ENCODE measurements around the gene POLD1. TPM values are rescaled to one million over a fixed set of nuclear protein-coding genes. Genes with fewer than 3 reads are reported as not detected.
A peak's percentile ranks its signal among the peaks of the same experiment; 100 is the strongest.

POLD1 gene
- total RNA-seq, 2 donors from 2014 or later, result 80.0 to 246 TPM

GRCh38 chr19:50358483-50359327 lies 25.4 kb upstream of the POLD1 start:
- DNase-seq (ENCODE audit: low spot score), result peak; percentile 84
- Mint-ChIP-seq H3K4me3 (peak overlapping the region; percentile 92), H3K9me3 (no peaks in the 10 kb centered on the region), H3K4me1 (ENCODE audit: low read depth in 2 of 2) (peaks cover 51 to 60% of the 10 kb centered on the region in 2 donors), H3K27ac (peak overlapping the region; percentile 92 to 94), H3K27me3 (peaks cover 0 to 2% of the 10 kb centered on the region in 2 donors), H3K36me3 (peaks cover 9% of the 10 kb centered on the region)
- ATAC-seq, result peak; percentile 44 to 75

DNA sequence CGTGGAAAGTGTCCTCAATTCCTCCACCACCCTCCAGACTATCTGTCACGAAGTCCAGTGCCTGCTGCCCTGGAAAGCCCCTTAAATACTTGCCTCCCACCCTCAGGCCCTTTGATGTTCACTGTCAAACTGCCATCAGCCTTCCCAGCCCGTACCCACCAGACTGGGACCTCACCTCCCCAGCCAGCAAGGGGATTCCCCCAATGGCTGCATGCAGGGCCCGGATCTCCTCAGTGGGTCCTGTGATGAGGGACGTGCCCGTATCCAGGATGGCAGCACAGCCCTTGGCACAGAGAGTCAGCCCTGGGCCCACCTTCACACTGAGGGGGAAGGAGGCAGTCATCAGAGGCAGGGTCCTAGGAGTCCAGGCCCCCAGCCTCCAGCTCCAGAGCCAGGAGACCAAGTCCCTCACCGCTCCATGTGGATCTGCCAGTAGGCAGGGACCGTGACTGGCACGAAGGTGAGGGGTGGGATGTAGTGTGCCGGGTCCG lies 24.8 kb upstream of the POLD1 start:
- DNase-seq (ENCODE audit: low spot score) (no peak), ATAC-seq (no peak)
- Mint-ChIP-seq H3K36me3 (peaks cover 9% of the 10 kb centered on the region), H3K27ac (peak overlapping the region; percentile 92 to 94), H3K4me3 (peak overlapping the region; percentile 92), H3K4me1 (ENCODE audit: low read depth in 2 of 2) (peaks cover 54 to 62% of the 10 kb centered on the region in 2 donors), H3K9me3 (no peaks in the 10 kb centered on the region), H3K27me3 (peaks cover 0 to 2% of the 10 kb centered on the region in 2 donors)

GRCh38 chr19:50361290-50362029 lies 22.7 kb upstream of the POLD1 start:
- H3K36me3 Mint-ChIP-seq, result peaks cover 9% of the 10 kb centered on the region
- peaks cover 66 to 76% of the 10 kb centered on the region in 2 donors for H3K4me1 Mint-ChIP-seq (ENCODE audit: low read depth in 2 of 2)
- H3K27me3 Mint-ChIP-seq, result no peaks in the 10 kb centered on the region
- H3K9me3 Mint-ChIP-seq, result no peaks in the 10 kb centered on the region
- DNase-seq (ENCODE audit: low spot score) (no peak), ATAC-seq (no peak)
- H3K27ac Mint-ChIP-seq, result peak overlapping the region; percentile 80 to 90
- peak overlapping the region; percentile 85 for H3K4me3 Mint-ChIP-seq

DNA sequence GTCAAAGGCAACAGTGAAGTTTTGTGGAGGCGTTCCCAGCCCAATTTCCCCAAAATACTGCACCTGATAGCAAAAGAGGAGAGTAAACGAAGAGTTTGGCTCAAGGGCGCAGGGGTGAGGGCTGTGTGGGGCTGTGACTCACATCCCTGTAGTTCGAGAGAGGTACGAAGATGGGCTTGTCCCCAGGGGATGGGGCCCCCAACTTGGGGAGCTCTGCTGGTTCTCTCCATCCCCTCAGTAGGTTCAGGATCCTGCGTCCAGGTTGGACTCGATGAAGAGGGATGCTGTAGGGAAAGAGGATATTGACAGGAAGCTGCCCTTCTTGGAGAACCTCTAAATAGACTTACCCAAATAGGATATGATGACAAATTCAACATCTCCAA lies 22.1 kb upstream of the POLD1 start:
- Mint-ChIP-seq H3K27me3 (no peaks in the 10 kb centered on the region), H3K27ac (peak overlapping the region; percentile 80 to 90), H3K9me3 (no peaks in the 10 kb centered on the region), H3K36me3 (peaks cover 9% of the 10 kb centered on the region), H3K4me1 (ENCODE audit: low read depth in 2 of 2) (peaks cover 63 to 72% of the 10 kb centered on the region in 2 donors), H3K4me3 (peak overlapping the region; percentile 85)
- ATAC-seq (no peak), DNase-seq (ENCODE audit: low spot score) (no peak)

DNA sequence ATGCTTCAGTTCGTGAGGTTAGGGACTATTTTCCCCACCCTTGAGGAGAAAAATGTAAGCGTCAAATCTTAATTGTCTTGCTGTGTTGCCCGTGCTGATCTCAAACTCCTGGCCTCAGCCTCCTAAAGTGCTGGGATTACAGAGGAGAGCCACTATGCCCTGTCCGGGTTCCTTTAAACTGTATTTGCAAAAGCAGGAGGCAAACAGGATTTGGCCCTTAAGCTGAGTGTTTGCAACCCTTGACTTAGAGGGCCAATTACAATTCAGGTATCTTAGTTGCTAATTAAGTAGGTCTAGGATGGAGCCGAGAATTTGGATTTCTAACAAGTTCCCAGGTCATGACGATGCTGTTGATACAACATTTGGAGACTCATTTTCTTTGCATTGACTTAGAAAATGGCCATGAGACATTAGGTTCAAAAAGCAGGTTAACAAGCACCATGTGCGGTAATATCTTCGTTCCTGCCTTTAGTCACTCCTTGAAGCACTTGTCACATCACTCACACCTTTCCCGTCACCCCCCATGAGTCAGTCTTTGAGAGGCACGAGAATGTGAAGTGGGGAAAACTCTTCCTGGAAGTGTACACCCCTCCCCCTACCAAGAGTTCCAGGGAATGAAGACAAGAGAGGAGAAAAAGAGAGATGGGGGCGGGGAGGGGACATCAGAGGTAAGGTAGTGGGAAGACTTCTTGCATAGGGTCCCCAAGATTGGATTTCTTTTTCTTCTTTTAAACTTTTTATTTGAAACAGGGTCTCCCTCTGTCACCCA lies 21.3 kb upstream of the POLD1 start:
- peak in 1 of 2 donors; percentile 64 for ATAC-seq
- peaks cover 61 to 73% of the 10 kb centered on the region in 2 donors for H3K4me1 Mint-ChIP-seq (ENCODE audit: low read depth in 2 of 2)
- H3K27me3 Mint-ChIP-seq, result no peaks in the 10 kb centered on the region
- peaks cover 9% of the 10 kb centered on the region for H3K36me3 Mint-ChIP-seq
- H3K27ac Mint-ChIP-seq, result peak overlapping the region; percentile 80 to 90
- no peak for DNase-seq (ENCODE audit: low spot score)
- H3K9me3 Mint-ChIP-seq, result no peaks in the 10 kb centered on the region
- peak overlapping the region; percentile 85 for H3K4me3 Mint-ChIP-seq

DNA sequence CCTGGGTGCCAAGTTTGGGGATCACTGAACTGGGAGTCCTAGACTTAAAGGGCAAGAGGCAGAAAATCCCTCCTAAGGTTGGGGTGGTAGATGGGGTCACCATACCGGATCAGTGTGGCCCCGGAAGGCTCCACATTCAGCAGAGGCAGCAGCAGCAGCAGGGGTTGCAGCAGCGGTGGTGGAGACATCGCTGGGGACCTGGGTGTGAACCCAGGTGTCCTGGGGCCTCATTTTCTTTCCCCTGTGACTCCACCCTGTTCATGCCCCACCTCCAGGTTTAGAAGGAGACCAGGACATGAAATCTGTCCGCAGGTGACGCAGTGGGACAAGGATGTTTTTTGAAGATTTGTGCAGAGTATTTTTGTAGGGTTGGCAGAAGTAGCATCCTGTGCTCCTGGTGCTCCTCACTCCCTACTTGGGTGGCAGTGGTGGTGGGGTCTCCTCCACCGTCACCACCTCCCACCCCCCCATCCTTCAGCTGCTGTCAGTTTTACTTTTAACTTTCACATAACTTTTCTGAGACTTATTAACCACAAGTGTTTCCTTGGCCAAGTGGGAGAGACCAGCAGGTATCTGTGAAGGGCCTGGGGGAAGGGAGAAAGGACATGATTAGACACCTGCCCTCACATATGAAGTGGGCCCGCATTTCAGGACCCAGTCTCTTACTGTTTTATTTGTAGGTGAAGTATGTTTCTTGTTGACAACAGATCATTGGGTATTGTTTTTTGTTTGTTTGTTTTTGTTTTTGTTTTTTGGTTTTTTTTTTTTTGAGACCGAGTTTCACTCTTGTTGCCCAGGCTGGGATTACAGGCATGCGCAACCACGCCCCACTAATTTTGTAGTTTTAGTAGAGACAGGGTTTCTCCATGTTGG lies 18.5 kb upstream of the POLD1 start, which contains the start of gene NAPSA:
TSS of gene NAPSA (minus strand) at position 206 of the 873 bp plus-strand sequence. CDS start at position 188, 18 bp downstream.
- Mint-ChIP-seq H3K9me3 (no peaks in the 10 kb centered on the region), H3K36me3 (no peaks in the 10 kb centered on the region), H3K27ac (peak within 1 kb of the TSS; percentile 80 to 90), H3K27me3 (no peaks in the 10 kb centered on the region), H3K4me3 (peak within 1 kb of the TSS; percentile 79), H3K4me1 (ENCODE audit: low read depth in 2 of 2) (peaks cover 48 to 61% of the 10 kb centered on the region in 2 donors)
- ATAC-seq (no peak), DNase-seq (ENCODE audit: low spot score) (no peak)

GRCh38 chr19:50368649-50369570 lies 15.2 kb upstream of the POLD1 start:
- peak overlapping the region; percentile 82 to 89 for H3K27ac Mint-ChIP-seq
- DNase-seq (ENCODE audit: low spot score), result peak; percentile 79
- peak; percentile 74 to 78 for ATAC-seq
- H3K4me1 Mint-ChIP-seq (ENCODE audit: low read depth in 2 of 2), result peaks cover 26 to 32% of the 10 kb centered on the region in 2 donors
- H3K27me3 Mint-ChIP-seq, result no peaks in the 10 kb centered on the region
- H3K4me3 Mint-ChIP-seq, result peak overlapping the region; percentile 93
- H3K36me3 Mint-ChIP-seq, result no peaks in the 10 kb centered on the region
- no peaks in the 10 kb centered on the region for H3K9me3 Mint-ChIP-seq

GRCh38 chr19:50371914-50372475 lies 12.2 kb upstream of the POLD1 start:
- no peak for ATAC-seq
- Mint-ChIP-seq H3K4me1 (ENCODE audit: low read depth in 2 of 2) (peaks cover 19 to 32% of the 10 kb centered on the region in 2 donors), H3K9me3 (no peaks in the 10 kb centered on the region), H3K36me3 (no peaks in the 10 kb centered on the region), H3K4me3 (no peak overlapping the region), H3K27me3 (no peaks in the 10 kb centered on the region), H3K27ac (no peak overlapping the region)
- DNase-seq (ENCODE audit: low spot score), result no peak

DNA sequence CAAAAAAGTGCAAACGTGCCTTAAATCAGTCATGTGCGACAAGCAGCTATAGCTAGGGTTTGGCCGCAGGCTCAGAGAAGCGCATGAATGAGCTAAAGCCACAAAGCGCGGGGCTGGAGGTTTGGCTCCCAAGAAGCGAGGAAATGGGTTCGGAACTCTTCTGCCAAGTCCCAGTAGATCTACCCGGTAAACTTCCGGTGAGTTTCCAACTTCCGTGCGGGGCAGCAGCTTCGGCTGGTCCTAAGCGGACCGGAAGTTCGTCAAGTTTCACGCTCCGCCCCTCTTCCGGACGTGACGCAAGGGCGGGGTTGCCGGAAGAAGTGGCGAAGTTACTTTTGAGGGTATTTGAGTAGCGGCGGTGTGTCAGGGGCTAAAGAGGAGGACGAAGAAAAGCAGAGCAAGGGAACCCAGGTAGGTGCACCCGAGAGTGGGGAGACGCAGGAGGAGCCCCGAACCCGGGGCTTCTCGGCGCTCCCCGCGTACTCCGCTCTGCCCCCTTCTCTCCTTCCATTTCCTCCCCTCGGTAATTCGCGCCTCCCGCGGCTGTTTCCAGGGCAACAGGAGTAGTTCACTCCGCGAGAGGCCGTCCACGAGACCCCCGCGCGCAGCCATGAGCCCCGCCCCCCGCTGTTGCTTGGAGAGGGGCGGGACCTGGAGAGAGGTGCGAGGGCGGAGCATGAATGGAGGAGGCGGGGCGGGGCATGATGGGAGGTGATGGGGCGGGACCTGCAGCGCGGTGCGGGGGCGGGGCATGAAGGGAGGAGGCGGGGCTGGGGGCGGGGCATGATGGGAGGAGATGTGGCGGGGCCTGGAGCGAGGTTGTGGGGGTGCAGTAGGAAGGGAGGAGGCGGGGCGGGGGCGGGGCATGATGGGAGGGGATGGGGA lies 7.7 kb upstream of the POLD1 start, which contains the start of gene NR1H2:
TSS of gene NR1H2 (plus strand) at position 292 of the 885 bp plus-strand sequence. CDS start 1,149 bp downstream, outside the sequence.
- ATAC-seq (peak; percentile 95 to 96), DNase-seq (ENCODE audit: low spot score) (peak; percentile 95)
- Mint-ChIP-seq H3K4me1 (ENCODE audit: low read depth in 2 of 2) (peaks cover 20 to 24% of the 10 kb centered on the region in 2 donors), H3K4me3 (peak within 1 kb of the TSS; percentile 97), H3K27me3 (no peaks in the 10 kb centered on the region), H3K9me3 (no peaks in the 10 kb centered on the region), H3K36me3 (peaks cover 12% of the 10 kb centered on the region), H3K27ac (peak within 1 kb of the TSS; percentile 92 to 97)

DNA sequence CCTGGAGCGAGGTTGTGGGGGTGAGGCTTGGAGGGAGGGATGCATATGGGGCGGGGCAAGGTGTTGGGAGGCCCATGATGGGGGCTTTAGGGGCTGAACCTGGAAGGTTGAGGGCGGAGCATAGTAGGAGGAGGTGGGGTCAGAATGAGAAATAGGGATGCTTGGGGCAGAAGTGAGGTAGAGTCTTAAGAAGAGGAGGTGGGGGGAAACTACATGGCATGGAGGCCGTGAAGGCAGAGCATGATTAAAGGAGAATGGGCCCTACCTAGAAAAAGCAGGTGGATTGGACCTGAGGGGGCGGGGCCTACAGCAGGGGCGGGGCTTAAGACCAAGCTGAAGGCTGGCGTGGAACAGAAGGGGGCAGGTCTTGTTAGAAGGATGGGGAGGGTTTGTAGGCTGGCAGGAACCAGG lies 7.1 kb upstream of the POLD1 start:
- peak overlapping the region; percentile 92 to 97 for H3K27ac Mint-ChIP-seq
- peaks cover 20 to 24% of the 10 kb centered on the region in 2 donors for H3K4me1 Mint-ChIP-seq (ENCODE audit: low read depth in 2 of 2)
- ATAC-seq, result no peak
- H3K4me3 Mint-ChIP-seq, result peak overlapping the region; percentile 97
- H3K36me3 Mint-ChIP-seq, result peaks cover 12% of the 10 kb centered on the region
- no peaks in the 10 kb centered on the region for H3K9me3 Mint-ChIP-seq
- DNase-seq (ENCODE audit: low spot score), result no peak
- H3K27me3 Mint-ChIP-seq, result no peaks in the 10 kb centered on the region

- ATAC-seq (no peak), DNase-seq (ENCODE audit: low spot score) (no peak)
- peak overlapping the region; percentile 92 to 97 for H3K27ac Mint-ChIP-seq
- H3K9me3 Mint-ChIP-seq, result no peaks in the 10 kb centered on the region
- H3K4me3 Mint-ChIP-seq, result peak overlapping the region; percentile 97
- peaks cover 12% of the 10 kb centered on the region for H3K36me3 Mint-ChIP-seq
- H3K4me1 Mint-ChIP-seq (ENCODE audit: low read depth in 2 of 2), result peaks cover 20 to 24% of the 10 kb centered on the region in 2 donors
- no peaks in the 10 kb centered on the region for H3K27me3 Mint-ChIP-seq
These were observed 6.6 kb upstream of the POLD1 start for GRCh38 chr19:50377517-50377916.
